HG02884 (cell line): ENCODE data around the gene BCL6.

Experiments
- ATAC-seq: cut with Tn5 transposase; IDR thresholded peaks from one replicate; pipeline ENCODE4 v1.9.1; 2021; ENCODE audit warnings: mild to moderate bottlenecking, moderate library complexity; ENCODE audit not compliant: unreplicated experiment

Gene BCL6

GRCh38 chr3:187745201-187746058 lies at the start of gene BCL6:
BCL6 (minus strand) TSS chr3:187745468; CDS start chr3:187733693, 11,775 bp downstream.
- ATAC-seq, result peak; percentile 79

GRCh38 chr3:187794731-187795130 lies 49.5 kb upstream of the BCL6 start:
- no peak for ATAC-seq

- ATAC-seq, result no peak
These were observed 48.4 kb upstream of the BCL6 start for GRCh38 chr3:187793618-187794017.

- no peak for ATAC-seq
These were observed 47.3 kb upstream of the BCL6 start for GRCh38 chr3:187792521-187792920.

GRCh38 chr3:187789872-187790271 lies 44.6 kb upstream of the BCL6 start:
- no peak for ATAC-seq

- ATAC-seq, result no peak
These were observed 44.0 kb upstream of the BCL6 start for GRCh38 chr3:187788984-187789857.

GRCh38 chr3:187783098-187783497 lies 37.8 kb upstream of the BCL6 start:
- ATAC-seq, result no peak

GRCh38 chr3:187782006-187782405 lies 36.7 kb upstream of the BCL6 start:
- no peak for ATAC-seq

GRCh38 chr3:187781001-187781400 lies 35.7 kb upstream of the BCL6 start:
- no peak for ATAC-seq

GRCh38 chr3:187778726-187779125 lies 33.5 kb upstream of the BCL6 start:
- no peak for ATAC-seq

- ATAC-seq, result peak; percentile 35
These were observed 32.2 kb upstream of the BCL6 start for GRCh38 chr3:187777331-187777941.

- ATAC-seq, result no peak
These were observed 30.3 kb upstream of the BCL6 start for GRCh38 chr3:187775549-187775948.

- no peak for ATAC-seq
These were observed 29.0 kb upstream of the BCL6 start for GRCh38 chr3:187774185-187774789.

GRCh38 chr3:187773233-187774184 lies 28.2 kb upstream of the BCL6 start:
- ATAC-seq, result peak; percentile 63

GRCh38 chr3:187770224-187770623 lies 25.0 kb upstream of the BCL6 start:
- peak; percentile 57 for ATAC-seq

- ATAC-seq, result peak; percentile 7
These were observed 24.5 kb upstream of the BCL6 start for GRCh38 chr3:187769771-187770170.

- ATAC-seq, result no peak
These were observed 22.2 kb upstream of the BCL6 start for GRCh38 chr3:187767266-187768012.

GRCh38 chr3:187765342-187765741 lies 20.1 kb upstream of the BCL6 start:
- no peak for ATAC-seq
